COR-L47 (cell line): Measurements from ENCODE around the gene KCNJ9.
"Not testable (repeated sequence)": the region's sequence is repeated elsewhere in the genome, so short reads cannot be mapped to it uniquely, and the experiment has no call there.

Source experiments
- DNase-seq: peaks from one replicate; lab custom pipeline; 2025; lab: John Stamatoyannopoulos, UW

Gene KCNJ9

DNA sequence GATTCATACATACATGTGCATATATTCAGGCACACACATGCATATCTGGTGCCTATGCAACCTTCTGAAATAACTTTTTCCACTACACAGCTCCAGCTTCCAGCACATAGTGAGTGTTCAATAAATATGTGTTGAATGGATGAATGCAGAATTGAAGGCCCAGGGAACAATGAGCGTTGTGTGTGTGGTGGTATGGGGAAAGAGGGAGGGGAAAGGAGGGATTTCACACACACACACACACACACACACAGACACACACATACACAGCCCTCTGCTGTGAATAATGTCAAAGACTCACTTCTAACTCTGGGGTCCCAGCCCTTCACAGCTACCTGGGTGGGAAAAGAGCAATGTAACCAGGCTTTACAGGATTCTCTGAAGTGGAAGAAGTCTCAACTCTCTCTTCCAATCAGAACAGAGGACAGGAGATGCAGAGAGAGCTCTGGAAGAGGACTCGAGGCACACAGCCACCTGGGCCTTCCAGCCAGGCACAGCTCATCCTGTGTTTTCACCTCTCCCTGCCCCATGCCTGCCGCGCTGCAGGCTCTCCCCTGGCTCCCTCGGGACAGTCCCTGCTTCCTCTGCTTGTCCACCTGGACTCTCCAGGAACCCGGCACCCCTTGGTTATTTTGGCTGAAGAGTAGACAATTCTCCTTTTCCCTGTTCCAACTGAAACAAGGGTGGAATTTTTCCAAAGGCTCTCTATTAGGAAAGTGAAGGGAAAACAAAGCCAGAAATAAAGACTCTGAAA lies 22.5 kb downstream of the KCNJ9 start:
- no peak for DNase-seq

DNA sequence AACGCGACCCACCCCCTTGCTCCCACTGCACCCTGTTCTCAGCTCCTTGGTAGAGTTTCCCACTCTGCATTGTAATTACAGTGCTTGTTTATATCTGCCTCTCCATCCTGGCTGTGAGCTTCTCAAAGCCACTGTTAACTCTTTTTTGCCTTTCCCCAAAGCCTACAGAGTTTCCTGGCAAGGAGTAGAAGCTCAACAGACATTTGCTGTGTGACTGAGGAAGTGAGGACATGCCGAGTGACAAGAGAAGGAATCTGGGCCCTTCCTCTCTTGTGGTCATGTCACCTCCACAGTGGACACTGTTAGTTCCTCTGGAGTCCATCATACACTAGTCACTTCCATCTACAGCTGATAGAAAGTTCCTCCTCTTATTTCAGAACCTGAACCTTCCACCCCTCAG lies 23.1 kb downstream of the KCNJ9 start:
- DNase-seq = no peak

DNA sequence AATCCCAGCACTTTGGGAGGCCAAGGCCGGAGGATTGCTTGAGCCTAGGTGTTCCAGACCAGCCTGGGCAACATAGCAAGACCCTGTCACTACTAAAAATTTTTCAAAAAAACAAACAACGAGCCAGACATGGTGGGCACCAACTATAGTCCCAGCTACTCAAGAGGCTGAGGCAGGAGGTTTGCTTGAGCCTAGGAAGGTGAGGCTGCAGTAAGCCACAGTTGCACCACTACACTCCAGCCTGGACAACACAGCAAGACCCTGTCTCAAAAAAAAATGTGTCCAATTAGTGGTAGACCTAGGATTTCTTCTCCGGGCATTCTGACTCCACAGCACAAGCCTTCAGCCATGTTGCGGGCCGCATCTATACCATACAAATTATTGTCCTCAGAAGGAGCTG lies 23.8 kb downstream of the KCNJ9 start:
- DNase-seq = no peak

DNA sequence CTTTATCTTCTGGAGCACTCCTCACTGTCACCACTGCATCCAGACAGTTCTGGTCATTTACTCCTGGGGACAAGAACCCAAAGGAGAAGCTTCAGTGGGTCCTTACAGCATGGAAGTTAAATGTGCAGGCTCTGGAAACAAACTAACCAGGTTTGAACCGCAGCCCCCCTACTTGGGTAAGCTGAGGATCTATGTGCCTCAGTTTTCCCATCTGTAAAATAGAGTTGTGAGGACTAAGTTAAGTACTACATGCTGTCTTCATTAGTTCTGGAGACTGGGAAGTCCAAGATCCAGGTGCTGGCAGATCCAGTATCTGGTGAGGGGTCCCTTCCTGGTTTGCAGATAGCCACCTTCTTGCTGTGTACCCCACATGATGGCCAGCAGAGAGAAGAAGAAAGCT lies 26.2 kb downstream of the KCNJ9 start:
- DNase-seq = no peak

DNA sequence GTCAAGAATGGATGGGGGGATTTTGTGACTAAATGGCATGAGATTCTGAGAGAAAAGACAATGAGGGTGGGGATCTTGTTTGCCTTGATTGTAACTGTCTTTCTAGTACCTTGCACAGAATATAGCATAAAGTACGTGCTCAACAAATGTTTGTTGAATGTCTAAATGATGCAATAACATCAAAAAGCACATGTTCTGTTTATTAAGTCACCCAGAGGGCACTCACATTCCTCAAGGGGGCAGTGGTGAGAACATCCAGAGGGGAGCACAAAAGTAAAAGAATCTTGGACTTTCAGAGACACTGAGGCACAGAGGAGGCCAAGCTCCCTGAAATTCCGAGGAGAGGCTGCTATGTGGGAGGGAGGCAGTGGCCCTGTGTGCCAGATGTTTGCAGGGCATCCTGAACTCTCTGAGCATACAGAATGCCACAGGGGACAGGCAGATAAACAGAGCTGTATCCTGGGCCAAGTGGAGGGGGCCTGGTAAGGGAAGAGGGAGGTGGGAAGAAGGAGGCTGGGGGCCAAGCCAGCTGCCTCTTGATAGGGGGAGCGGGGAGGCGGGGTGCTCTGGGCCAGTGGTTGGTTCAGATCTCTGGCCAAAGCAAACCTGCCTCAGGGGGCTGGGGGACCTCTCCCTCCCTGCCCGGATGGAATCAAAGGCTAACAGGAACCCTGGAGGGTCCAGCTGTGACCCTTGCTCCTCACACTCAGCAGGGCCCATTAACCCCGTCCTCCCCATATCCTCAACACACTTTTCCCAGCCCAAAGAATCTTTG lies 27.7 kb downstream of the KCNJ9 start:
- no peak for DNase-seq

DNA sequence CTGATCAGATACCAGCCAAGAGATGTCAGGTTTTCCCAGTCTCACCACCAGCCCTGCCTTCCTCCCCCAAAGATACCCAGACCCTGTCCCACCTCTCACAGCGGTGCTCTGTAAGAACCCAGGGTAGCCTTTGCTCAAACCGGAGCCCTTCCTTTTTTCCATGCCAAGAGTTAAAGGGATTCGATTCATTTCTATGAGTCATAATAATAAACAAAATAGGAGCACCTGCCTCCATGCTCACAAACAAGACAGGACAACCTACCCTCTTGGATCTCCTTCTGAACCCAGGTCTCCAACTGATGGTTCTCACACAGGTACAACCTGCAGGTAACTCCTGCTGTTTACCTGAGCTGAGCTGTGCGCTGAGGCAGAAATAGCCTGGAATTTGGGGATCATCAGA lies 28.3 kb downstream of the KCNJ9 start:
- DNase-seq = no peak

DNA sequence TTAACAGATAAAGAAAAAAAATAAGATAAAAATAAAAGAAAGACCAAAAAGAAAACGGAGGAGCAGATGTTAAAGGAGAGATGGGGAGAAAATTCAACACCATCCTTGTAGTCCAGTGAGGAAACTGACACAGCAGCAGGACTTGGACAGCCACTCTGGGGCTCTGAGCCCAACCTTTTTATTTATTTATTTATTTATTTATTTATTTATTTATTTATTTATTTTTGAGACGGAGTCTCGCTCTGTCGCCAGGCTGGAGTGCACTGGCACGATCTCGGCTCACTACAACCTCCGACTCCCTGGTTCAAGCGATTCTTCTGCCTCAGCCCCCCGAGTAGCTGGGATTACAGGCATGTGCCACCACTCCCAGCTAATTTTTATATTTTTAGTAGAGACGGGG lies 30.1 kb downstream of the KCNJ9 start:
- not testable (repeated sequence) for DNase-seq

DNA sequence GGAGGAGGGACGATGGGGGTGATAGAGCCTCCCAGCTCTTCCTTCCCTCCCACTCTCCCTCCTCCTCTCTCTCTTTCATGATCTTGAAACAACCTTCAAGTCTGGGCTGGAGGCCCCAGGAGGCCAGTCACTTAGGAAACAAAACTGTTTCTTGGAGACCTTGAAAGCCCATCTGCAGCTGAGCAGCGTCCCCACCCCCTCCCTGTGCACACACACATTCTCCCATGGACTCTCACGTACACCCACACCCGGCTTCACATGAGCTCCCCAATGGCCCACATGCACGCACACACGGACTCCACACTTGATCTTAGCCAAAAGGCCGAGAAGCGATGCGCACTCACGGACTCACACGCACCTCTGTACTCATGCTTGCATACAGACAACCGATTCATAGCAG lies 31.0 kb downstream of the KCNJ9 start:
- no peak for DNase-seq

DNA sequence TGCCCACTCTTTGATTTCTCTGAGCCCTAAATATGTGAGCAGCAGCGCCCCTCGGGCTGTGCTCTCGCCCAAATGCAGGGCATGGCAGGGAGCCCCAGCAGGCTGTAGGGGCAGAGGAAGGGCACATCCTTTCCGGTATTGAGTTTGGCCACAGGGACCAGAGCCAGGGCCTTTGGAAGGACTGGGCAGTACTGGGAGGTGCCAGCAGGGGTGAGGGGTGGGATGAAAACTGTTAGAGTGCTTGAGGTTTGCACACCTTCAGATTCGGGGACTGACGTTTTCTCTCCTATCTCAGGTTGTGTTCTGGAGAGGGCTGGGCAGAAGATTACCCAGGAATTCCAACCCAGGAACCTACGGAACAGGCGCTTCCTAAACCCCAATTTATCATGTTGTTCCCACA lies 32.1 kb downstream of the KCNJ9 start:
- DNase-seq = no peak

DNA sequence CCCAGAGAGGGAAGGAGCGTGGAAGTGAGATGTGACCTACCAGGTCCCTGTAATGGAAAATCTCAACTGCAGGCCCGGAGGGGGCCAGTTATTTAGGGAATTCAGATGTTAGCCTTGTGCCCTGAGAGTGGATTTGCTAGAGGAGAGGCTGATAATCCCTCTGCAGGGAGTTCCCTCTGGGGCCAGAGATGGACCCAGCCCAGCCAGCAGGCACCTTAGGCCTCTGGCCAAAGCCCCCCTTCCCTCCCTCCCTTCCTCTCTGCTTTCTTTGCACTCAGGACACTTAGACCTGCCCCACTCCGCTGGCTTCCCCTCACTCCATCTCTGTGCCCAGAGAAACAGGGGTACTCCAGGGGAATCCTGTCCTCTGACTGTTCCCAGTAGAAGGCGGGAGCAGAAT lies 32.7 kb downstream of the KCNJ9 start:
- no peak for DNase-seq

DNA sequence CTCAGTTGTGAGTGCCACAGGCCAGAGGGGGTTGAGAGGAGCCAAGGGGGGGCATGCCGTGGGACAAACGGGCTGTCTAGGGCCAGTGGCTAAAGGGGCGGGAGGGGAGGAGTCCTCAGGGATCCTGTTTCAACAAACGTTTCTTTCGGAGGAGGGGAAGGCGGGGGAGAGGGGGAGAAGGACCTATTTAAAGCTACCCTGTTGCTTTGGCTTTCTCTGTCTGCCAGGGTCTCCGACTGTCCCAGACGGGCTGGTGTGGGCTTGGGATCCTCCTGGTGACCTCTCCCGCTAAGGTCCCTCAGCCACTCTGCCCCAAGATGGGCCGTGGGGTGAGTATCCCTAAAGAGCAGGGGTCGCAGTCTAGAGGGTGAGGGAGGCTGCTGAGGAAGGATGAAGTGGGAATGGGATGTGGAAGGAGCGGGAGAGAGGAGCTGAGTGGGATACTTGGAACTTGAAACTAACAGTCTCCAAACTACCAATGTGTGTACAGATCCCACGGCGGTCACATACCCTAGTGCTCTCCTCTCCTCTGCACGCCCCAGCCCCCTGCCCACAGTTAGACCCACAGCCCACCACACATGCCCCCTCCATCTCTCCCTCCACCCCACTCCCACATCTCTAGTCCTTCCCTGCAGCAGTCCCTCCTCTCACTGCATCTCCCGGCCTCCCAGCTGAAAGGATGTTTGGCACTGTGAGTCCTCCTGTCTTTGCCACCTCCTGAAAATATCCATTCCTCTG lies 34.4 kb downstream of the KCNJ9 start, which contains the start of gene ATP1A2:
TSS of gene ATP1A2 (plus strand) at position 215 of the 738 bp plus-strand sequence. CDS start at position 318, 103 bp downstream.
- DNase-seq = no peak

DNA sequence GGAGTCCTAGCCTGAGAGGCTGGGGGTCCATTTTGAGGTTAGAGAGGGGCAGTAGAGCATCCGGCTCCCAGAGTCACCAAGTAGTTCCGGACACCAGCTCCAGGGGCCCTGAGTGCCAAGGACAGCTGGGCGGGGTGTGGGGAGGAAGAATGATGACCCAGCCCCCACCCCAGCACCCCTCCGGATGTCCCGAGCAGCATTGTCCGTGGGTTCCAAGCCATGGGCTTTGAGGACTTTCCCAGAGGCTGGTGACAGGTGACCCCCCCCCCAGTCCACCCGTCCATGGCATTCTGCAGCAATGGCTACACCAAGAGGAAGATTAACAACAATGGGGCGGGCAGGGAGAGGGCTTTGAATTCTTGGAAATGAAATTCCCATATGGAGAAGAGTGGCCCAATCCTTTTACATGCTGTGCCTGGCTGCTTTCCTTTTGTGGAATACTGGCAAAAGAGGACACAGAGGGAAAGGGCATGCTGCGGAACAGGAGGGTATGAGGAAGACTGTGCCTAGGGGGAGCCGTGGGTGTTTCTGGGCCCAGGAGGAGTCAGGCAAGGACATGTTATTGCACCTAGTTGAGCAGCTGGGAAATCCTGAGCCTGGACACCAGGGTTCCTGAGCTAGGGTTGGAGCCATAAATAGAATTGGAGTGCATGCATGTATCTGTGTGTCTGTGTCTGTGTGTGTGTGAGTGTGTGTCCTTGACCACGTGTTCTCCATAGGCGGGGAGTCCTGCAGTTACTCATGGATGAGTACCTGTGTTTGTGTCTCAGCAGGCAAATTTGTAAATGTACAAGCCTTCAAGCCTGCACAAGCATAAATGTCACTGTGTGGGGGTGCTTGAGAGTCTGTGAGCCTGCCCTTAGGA lies 35.2 kb downstream of the KCNJ9 start:
- DNase-seq = no peak

DNA sequence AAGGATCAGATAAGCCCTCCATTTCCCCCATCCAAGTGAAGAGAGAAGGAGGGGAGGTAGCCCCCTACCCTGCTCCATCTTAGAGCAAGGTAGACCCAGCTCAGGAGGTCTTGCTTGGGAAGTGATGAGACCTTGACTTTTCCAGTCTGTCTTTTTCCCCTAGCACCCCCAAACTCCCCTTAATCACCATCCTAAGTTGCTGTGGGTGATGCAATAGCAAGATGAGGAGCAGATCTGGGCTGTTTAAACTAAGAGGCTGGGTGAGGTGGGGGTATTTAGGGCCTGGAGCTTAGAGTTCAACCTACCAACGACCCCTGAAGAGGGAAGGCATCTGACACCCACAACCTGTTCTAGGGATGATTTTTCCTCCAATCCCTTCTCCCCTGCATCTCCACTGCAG lies 36.0 kb downstream of the KCNJ9 start:
- no peak for DNase-seq

DNA sequence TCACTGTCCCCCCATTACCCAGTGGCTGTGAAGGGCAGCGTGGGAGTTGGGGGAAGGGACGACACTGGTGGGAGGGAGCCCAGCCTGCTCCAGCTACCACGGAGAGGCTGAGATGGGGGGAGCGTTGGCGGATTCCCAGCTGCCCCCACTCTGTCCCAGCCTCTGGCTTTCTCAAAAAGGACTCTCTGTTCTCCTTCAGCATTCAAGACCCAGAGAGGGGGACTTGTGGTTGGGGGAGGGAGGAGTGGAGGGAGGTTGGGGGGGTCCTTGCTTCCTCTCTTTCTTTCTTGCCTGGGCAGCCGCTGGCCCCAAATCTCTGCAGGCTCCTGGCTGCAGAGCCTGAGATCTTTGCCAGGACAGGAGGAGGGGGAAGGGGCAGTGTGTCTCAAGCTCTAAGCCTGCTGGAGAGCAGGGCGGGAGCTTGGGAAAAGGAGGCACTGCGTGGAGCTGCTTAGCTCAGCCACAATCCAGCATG lies 36.4 kb downstream of the KCNJ9 start:
- DNase-seq = no peak

DNA sequence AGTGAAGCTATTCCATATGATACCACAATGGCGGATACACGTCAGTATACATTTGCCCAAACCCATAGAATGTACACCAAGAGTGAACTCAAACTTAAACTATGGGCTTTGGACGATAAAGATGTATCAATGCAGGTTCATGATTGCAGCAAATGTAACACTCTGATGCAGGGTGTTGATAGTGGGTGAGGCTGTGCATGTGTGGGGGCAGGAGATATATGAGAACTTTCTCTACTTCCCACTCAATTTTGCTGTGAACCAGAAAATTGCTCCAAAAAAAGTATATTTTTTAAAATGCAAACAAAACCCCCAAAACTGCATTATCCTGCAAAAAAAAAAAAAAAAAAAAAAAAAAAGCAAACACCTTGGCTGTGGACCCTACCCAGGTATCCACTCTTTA lies 37.6 kb downstream of the KCNJ9 start:
- no peak for DNase-seq

DNA sequence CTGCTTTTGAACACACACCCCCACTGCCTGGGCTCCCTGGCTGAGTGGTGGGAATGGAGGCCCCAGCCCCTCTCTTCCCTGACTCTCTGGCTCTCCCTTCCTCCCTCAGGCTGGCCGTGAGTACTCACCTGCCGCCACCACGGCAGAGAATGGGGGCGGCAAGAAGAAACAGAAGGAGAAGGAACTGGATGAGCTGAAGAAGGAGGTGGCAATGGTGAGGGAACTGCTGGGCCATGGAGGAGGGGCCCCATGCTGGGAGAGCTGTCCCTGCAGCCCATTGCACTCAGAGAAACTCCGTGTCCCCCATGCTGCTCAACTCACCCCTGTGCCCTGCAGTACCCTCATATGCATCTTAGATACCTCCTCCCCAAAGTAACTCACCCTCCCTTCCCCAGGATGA lies 39.5 kb downstream of the KCNJ9 start:
- DNase-seq = no peak

DNA sequence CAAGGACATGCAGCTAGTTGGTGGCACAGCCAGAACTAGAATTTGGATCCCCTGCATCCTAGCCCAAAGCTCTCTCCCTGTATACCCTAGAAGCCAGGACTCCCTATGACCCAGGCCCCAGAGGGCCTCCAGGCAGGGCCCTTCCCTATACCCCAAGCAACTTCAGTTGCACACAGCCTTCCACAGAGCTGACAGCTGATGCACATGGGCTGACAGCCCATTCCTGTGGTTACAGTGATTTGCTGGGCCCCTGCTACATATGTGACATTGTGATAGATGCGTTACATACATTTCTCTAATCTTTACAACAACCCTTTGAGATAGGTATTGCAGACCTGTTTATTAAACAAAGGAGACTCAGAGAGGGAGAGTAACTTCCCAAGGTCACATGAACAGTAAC lies 40.0 kb downstream of the KCNJ9 start:
- DNase-seq = no peak

DNA sequence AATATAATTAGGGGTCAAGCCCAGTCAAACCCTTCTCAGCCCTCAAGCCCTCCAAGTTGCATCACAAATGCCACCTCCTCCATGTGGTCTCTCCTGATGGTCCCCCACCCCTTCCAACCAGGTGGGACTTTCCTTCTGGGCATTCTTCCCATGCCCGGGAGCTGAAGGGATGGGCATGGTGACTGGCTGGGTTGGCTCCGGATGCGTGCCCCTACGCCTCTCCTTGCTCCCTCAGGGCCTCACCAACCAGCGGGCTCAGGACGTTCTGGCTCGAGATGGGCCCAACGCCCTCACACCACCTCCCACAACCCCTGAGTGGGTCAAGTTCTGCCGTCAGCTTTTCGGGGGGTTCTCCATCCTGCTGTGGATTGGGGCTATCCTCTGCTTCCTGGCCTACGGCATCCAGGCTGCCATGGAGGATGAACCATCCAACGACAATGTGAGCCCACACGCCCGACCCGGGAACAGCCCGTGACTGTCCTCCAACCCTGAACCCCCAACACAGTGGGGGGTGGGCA lies 41.7 kb downstream of the KCNJ9 start:
- no peak for DNase-seq

DNA sequence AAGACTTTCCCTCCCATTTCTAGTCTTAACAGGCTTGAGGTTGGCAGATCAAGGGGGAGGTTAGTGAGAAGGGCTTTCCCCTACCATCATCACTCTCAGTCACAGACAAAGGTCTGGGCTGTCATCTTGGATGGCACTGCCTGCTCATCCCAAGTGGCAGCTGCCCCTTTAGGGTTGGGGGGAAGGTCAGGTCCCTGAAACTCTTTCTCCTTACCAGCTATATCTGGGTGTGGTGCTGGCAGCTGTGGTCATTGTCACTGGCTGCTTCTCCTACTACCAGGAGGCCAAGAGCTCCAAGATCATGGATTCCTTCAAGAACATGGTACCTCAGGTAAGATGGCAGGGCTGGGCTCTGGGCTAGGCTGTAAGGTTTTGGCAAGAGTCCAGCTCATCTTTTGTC lies 42.4 kb downstream of the KCNJ9 start:
- no peak for DNase-seq

DNA sequence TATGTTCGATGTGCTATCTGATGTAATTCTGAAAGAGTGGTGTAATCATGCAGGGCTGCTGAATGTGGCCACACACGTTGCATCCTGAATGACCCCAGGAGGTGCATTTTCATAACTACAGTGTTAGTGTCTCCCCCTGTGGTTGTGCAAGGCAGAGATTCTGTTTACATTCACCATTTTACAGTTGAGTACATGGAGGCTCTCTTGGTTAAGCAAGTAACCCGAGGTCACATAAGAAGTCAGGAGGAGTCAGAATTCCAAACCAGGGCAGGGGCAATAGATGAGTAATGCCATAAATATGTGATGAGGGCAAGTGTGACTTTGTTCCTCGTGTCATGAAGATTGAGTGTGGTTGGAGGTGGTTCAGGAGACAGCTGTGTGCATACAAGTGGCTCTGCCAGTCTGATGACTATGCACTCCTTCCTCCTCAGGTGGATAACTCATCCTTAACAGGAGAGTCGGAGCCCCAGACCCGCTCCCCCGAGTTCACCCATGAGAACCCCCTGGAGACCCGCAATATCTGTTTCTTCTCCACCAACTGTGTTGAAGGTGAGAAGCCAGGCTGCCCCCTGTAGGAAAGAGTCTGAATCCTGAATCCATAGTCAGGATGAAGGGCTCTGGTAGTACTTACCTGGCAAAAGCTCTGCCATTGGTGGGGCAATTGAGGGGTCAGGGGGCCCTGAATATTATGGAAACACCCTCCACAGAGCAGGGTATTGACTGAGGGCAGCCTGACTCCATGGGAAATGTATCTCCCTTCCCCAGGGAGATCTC lies 43.6 kb downstream of the KCNJ9 start:
- no peak for DNase-seq

DNA sequence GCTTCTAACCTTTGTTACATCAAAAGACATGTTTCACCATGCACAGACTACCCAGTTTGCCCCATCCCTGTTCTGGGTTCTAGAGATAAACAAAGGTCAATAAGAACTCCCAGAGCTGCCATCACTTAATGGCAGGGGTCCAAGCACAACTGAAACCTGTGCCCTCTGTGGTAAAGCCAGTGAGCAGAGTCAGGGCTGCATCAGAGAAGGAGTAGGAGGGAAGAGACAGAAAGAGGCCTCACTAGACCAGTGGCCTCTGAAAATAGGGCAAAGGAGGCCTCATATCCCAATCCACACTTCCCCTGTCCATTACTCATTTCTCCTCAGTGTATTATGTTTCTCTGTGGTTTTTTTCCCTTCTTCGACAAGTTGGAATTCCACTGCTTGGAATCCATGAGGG lies 44.4 kb downstream of the KCNJ9 start:
- no peak for DNase-seq
